Measurements from ENCODE around the gene ONECUT2.
A peak's percentile ranks its signal among the peaks of the same experiment; 100 is the strongest.
"Not testable (repeated sequence)": the region's sequence is repeated elsewhere in the genome, so short reads cannot be mapped to it uniquely, and the experiment has no call there.

Gene ONECUT2

DNA sequence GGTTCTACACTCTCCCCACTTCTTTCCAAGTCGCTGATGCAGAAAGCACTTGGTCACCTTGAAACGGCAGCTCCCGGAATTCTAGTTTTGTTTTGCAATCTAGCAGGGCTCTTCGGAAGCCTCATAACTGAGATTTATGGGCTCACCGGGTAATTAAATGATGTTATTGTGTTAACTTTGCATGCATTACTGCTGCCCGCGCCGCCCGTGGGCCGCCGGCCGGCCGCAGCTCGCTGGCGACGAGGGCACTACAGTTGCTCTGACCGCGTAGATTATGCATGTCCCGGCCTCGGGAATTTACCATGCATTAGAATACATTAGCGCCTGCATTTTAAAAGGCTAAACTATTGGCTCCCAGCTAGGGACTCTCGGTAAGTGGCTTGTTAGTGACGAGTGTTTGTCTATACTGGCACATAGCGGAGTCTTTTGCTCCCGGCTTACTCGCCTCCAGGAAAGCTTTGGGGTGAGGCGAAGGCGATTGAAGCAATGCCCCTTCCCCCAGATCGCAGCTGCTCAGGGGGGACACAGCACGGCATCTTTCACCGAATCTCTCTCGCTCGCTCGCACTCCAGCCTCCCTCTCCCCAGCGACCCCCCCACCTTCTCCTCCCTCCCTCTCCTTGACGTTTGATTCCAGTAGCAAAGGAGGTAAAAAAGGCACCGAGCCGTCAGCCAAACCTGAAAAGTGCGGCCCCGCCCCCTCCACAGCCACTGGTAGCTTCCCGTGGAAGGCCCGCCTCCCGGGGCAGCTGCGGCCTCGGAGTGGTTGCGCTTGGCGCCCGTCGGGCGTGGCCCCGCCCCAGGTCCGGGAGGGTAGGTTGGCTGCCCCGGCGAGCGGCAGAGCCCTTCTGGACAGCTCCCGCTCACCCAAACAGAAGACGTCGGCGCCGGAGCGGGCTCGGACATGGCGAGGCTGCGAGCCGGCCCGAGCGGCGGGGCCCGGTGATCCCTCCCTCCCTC is at the start of gene ONECUT2:
Gene ONECUT2 (plus strand): TSS at position 839 of the 959 bp plus-strand sequence. CDS start 343 bp downstream, outside the sequence.
- DNase-seq (ENCODE audit: low read depth) = peak; percentile 20

DNA sequence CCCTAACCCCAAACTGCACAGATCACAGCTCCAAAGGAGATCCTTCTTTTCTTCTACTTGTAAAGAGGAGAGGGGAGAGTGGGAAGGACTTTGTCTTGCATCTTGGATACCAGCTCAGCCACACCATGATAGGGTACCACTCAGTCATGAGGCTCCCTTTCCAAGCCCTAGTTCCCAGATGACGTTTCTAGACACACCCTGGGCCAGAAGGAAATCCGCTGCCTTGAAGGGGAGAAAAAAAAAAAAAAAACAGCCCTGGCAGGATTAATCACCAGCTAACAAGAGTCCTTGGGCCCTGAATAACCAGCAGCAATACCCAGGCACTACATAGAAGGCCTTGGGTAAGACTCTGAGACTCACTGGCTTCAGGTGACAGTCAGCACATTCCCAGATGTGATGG is 45.9 kb upstream of the ONECUT2 start:
- DNase-seq (ENCODE audit: low read depth) = no peak

DNA sequence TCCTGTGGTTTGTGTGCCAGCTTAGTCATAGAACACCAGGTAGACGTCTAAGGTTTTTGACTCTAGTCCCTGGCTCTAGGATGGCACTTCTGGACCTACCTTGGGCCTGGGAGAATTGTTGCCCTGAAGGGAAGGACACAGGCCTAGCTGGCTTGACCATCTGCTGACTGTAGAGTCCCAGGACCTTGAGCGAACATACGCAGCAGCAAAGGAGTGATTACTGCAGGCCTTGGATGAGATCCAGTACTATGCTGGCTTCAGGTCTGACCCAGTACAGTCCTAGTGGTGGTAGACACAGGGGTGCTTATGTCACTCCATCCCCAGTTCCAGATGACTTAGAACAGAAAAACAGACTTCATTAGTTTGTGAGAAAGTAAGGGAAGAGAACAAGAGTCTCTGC is 45.1 kb upstream of the ONECUT2 start:
- DNase-seq (ENCODE audit: low read depth) = no peak

DNA sequence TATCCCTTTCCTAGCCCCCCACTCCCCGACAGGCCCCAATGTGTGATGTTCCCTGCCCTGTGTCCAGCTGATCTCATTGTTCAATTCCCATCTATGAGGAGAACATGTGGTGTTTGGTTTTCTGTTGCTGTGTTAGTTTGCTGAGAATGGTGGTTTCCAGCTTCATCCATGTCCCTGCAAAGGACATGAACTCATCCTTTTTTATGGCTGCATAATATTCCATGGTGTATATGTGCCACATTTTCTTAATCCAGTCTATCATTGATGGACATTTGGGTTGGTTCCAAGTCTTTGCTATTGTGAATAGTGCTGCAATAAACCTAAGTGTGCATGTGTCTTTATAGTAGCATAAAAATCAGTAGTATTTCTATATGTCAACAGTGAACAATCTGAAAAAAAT is 40.4 kb upstream of the ONECUT2 start:
- not testable (repeated sequence) for DNase-seq (ENCODE audit: low read depth)

DNA sequence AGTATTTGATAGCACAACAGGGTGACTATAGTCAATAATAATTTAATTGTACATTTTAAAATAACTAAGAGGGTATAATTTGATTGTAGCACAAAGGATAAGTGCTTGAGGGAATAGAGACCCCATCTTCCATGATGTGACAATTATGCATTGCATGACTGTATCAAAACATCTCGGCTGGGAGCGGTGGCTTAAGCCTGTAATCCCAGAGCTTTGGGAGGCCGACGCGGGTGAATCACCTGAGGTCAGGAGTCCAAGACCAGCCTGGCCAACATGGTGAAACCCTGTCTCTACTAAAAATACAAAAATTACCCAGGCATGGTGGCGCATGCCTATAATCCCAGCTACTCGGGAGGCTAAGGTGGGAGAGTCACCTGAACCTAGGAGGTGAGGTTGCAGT is 38.3 kb upstream of the ONECUT2 start:
- not testable (repeated sequence) for DNase-seq (ENCODE audit: low read depth)

DNA sequence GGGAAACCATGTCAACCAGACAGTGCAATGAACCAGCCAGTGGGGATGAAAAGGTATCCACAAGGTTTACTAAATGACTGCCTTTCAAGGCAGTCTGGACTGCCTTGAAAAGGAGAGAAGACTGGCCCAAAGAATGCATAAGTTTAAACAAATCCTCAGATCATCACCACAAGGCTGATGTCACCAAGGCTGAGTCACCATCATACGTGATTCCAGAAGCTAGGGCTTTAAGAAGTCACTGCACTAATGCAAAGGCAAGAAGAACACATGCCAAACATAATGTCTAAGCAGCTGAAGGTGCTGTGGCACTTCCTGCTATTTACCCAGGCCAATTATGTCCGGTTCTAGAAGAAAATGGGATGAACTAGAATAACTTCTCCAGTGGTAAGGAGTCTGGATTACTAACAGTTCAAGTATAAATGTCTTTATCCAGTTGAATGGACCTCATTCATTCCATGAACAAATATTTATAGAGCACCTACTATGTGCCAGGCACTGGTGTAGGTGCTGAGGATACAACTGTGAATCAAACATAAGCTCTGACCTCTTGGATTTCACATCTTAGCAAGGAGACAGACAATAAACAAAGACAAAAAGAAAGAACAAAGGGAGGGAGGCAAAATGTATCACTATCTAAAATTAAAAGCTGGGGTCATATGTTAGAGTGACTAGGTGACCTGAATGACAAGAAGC is 37.6 kb upstream of the ONECUT2 start:
- DNase-seq (ENCODE audit: low read depth) = no peak

DNA sequence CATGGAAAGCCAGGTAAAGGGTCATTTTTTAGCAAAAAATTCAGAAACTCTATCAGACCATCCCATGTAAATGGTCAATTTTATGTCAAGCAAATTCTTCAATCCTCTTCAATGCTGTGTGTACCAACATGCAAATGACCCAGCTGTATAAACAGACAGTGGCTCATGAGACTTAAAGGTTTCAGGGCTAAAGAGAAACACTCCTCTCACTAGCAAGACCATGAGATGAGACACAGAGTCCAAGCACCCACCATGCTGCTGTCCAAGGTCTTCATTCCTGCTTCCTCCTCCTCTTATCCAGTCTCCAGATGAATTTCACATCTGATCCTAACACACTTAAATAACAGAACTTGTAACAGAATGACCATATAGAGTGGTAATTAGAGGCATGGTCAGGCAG is 30.8 kb upstream of the ONECUT2 start:
- DNase-seq (ENCODE audit: low read depth) = no peak

DNA sequence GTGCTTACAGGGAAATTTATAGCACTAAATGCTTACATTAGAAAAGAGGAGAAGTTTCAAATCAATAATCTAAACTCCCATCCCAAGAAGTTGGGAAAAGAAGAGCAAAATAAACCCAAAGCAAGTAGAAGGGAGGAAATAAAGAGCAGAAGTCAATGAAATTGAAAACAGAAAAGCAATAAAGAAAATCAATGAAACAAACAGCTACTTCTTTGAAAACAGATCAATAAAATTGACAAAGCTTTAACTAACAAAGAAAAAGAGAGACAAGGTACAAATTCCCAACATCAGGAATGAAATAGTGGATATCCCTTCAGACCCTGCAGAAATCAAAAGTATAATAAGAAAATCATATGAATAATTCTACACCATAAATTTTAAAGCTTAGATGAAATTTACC is 25.5 kb upstream of the ONECUT2 start:
- DNase-seq (ENCODE audit: low read depth) = no peak

DNA sequence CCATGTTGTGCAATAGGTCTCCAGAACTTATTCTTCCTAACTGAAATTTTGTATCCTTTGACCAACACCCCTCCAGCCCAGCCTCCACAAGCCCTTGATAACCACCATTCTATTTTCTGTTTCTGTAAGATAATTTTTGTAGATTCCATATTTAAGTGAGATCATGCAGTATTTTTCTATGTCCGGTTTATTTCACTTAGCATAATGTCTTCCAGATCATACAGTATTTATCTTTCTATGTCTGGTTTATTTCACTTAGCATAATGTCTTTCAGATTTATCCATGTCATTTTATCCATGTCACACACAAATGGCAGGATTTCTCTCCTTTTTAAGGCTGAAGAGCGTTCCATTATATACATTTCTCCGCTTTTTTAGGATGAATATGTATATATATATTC is 24.4 kb upstream of the ONECUT2 start:
- no peak for DNase-seq (ENCODE audit: low read depth)

DNA sequence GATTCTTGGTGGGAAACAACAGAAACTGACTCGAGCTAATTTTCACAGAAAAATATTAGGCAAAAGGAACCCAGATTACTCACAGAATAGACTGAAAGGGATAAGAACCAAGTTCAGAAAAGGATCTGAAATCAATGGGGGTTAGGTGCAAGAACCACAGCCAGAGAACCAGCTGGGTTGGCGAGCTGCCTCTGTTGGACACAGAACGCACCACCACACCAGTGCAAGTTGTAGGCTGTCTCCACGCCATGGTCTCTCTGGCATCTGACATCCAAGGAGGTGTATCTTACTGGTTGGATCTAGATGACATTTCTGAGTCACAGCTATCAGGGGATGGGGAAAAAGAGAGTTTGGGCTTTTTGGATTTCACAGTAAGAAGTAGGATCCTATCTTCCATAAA is 18.6 kb upstream of the ONECUT2 start:
- no peak for DNase-seq (ENCODE audit: low read depth)

DNA sequence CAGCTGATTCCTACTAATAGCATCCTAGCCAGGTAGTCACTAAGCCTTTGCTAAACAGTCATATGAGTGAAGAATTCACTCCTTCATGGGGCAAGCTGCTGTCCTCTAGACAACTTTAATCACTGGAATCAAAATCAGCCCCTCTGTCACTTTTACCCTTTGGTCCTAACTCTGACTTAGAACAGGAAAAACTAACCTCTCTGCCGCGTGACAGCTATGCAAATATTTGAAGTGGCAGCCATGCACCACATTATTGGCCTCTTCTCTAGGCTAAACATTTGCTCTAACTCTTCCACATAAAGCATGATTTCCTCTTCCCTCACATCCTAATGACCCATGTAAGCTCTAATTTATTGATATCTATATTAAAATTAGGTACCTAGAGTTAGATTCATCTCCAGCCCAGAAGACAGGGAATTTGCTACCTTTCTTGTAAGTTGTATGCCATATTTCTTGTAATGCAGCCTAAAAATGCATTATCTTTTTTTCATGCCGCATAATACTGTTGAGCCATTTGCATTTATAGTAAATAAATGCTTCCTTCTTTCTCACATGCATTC is 12.8 kb upstream of the ONECUT2 start:
- DNase-seq (ENCODE audit: low read depth) = no peak

DNA sequence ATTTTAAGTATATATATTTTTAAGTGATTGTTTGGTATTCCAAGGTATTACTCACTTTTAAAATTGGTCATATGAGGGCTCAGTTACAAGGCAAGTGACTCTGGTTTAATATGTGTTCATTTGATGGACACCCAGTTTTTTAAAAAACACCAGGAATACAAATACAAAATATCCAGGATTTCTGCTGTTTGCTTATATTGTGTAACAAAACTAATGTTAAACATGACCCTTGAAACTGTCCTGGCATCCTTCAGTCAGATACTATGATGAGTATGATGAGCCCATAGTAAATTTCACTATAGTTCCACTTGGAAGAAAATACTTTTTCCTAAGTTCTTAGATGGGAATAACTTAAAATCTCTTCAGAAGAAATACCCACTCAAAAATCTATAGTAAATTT is 11.4 kb upstream of the ONECUT2 start:
- DNase-seq (ENCODE audit: low read depth) = no peak

DNA sequence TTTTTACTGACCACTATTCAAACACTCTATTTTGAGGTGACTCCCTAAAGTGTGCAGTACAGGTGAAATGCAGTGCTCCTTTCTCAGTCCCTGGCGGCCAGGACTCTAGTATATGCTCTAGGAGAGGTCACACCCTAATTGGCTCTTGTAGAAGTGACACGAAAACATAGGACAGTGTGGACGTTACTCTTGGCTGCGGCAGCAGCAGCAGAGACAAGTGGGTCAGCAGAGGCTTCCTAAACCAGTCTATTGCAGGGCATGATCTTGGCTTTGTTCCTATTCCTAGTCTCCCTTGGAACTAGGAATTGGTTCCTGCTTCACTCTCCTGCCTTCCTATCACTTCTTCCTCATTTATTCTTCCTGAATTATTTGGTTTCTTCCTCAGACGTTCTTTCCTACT is 10.1 kb upstream of the ONECUT2 start:
- DNase-seq (ENCODE audit: low read depth) = no peak

DNA sequence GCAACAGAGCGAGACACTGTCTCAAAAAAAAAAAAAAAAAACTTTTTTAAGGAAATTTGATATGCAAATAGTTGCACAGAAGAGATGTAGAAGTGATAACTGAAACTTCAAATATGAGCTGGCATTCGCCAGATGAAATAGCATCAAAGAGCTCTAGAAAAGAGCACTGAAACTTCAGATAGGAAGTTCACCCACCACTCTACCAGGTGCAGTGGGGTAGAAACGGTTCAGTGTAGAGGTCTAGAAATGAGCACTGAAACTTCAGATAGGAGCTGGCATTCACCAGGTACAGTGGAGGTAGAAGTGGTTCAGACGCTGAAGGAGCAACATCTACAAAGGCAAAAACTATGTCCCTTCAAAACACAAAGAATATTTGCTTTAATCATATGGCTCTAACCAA is 9.0 kb upstream of the ONECUT2 start:
- DNase-seq (ENCODE audit: low read depth) = no peak

DNA sequence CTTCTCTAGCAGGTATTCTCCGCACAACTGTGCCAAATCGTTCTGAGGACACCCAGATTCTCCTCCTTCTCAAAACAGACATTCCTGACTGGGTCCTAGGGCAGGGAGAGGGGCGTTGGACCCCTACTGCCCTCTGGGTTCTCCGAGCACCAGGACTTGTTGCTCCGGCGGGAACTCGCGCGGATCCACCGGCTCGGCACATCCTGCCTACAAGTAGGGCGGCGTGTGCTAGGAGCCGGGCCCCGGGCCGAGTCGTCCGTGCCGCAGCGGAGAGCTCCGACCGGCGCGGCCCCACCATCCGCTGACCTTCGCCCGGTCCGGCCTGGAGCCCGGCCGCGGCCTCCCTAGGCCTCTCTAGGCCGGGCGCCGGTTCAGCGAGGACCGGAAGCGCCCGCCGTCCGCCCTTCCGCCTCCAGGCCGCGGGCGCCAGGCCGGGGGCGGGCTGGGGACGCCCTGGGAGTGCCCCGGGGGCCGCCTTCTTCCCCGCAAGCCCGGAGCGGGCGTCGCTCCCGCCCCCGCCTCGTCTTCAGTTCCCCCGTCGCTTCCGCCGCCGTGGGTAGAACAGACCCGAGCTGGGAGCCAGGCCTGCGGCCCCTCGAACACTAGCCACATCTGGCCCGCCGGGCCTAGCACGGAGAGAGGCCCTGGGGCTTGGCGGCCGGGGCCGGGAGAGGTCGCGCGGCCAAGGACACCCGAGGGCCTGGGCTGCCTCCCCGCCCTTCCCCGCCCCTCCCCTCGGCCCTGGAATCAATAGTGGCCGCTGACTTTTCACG is 7.6 kb upstream of the ONECUT2 start:
- no peak for DNase-seq (ENCODE audit: low read depth)

DNA sequence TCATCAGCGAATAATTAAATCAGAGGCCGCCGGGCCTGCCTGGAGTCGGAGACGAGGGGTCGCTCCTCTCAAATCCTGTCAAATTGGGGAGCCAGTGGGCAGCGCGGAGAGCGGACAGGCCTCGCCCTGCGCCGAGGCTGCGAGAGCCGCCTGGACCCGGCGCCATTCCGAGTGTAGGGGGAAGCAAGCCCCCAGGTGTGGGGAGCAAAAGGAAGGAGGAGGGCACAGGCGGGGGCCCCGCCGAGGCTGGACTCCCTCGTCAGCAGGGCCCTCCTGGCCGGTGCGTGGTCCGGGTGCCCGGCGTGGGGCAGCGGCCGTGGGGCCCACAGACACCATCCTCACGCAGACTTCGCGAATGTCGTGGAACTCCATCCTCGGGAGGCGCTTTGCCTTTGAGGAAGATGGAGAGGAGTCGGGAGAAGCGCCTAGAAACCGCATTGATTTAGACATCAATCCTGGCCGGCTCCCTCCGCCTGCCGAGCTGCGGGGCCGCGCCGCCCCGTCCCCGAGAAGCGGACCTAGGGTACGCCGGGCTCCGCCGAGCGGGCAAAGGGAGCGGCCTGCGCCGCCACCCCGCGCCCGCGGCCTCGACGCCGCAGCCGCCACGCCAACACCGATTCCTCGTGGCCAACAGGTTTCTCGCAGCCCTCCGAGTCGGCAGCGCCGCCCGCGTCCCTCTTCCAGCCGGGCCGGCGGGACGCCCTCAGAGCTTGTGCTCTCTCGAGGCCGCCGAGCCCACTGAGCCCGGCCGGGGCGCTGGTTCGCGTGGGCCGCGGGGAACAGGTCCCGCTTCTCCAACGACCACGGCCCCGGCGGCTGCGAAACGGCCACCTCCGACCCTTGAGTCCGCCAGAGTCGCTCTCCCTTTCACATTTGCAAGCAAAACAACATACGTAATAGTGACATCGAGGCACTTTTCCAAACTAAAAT is 6.7 kb upstream of the ONECUT2 start:
- DNase-seq (ENCODE audit: low read depth) = no peak

DNA sequence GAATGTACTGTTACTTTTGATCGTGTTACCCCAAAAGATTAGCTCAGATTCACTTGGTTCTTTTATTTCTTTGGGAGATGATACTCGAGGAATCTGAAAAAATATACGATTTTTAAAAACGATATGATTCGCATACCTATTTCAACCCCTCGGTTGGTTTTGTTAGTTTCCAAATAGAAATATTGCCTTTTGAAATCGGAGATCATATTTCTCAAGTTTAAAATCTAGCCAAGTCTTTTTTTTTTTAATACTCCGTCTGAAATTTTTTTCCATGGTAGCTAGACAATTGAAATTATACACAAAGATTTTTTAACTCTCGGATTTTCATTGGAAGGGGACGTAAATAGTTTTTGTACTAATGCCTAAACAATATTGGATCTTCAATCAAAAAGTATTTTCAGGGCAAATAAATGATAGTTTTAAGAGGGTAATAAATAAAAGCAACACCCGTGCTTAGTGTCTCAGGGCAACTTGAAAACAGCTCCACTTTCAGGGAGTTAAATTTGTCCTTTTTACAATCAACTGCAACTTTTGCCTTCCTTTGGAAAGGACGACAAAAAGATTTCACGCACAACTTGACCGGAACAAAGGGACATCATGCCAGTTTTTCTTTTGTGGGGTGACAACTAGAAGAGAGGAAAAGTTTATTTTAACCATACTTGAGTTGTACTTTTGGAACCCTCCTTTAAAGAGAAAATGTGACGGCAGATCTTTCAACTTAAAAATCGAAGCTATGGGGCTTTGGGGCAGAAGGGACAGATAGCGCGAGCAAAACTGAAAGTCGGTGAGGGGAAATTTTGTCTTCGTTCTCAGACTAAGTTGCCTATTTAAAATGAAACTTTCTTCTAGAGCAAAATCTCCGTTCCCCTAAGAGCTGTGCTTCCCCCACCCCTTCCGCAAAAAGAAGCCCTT is 5.8 kb upstream of the ONECUT2 start:
- no peak for DNase-seq (ENCODE audit: low read depth)

DNA sequence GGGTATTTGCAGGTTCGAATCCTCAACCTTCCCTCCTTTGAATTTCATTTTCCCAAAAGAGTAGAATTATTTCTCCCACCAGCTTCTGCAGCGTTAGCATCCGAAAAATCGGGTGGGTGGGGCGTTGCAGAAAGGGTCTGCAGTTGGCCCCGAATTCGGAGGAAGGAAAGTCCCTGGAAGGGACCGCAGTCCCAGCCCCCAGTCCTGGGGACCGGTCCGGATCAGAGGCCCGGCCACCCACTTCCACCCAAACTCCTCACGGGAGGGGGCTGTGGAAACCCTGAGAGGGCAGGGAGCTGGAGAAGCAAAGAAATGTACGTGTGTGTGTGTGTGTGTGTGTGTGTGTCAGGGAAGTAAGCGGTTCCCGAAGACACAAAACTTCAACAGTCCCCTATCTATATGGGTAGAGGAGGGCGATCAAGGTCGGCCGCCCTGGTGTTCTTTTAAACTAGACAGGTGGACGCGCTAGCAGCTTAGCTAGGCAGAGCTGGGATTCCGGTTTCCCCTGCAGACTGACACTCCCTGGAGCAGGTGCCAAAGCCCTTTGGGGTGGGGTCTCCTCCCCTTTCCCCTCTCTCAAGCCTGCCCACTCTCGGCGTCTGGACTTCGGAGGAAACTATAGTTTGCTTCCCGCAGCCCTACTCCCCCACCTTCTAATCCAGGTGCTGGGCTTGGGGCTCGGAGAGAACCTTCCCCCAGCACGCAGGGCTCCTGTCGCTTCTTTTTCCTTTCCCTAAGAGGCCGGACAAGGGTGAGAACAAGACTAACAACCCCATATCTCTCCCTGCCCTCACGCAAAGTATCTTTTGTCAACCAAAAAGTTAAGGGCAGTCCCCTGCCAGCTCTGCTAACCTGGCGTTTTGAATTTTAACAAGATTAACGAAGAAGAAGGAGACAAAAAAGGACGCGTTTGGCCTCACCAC is 4.8 kb upstream of the ONECUT2 start:
- DNase-seq (ENCODE audit: low read depth) = no peak

DNA sequence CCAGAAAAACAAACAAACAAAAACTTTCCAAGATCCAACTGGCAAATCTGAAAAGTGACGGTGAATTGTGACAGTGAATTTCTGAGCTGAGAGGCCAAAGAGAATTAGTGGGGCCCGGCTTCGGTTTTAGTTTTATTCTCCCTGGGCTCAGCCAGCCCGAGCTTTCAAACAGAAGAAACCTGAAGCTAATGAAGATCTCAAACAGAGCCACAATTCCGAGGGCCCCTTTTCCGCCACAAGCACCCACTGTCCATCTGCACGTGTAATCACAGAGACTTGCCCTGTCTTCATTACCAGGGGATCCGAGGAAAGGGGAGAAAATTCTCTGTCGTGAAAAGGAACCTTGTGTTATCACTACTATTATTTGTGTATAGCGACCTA is 4.2 kb upstream of the ONECUT2 start:
- no peak for DNase-seq (ENCODE audit: low read depth)
